IPS DF 19.7 (cell line): ENCODE results near the gene GRIP2.

Experiments used
- DNase-seq: peaks from one replicate; pipeline ENCODE4 v3.0.0-alpha.2; 2013; ENCODE audit warnings: low read depth, low spot score

Gene GRIP2

DNA sequence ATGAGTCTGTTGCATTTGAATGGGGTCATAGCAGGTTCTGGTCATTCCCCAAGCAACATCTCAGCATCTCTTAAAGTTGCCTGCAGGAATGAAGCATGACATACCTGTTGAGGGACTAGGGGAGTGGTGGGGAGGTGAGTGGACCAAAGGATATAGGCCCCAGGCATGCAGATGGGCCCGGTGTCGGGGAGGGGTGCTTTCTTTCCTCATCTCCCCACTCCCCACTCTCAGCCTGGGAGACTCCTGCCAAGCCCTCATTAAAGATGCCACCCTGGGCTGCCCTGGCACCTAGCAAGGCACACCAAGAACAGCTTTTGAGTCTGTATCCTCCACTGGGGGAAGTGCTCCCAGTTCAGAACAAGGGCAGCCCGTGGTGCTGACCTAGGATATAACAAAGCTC, 54.2 kb downstream of the GRIP2 start:
- no peak for DNase-seq

DNA sequence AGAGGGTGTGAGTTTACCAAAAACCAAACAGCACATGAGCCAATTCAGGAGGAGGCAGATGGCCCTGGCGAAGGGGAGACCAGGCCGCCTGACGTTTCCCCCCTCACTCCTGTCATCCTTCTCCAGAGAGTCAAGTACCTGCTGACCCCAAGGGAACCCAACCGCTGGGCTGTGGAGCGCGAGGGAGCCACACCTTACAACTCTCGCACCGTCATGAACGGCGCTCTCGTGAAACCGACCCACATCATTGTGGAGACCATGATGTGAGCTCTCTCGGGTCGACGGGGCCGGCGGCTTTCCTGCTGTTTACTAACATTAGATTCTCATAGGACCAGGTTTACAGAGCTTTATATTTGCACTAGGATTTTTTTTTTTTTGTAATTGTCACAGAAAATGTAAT, 55.4 kb downstream of the GRIP2 start:
- DNase-seq: no peak

DNA sequence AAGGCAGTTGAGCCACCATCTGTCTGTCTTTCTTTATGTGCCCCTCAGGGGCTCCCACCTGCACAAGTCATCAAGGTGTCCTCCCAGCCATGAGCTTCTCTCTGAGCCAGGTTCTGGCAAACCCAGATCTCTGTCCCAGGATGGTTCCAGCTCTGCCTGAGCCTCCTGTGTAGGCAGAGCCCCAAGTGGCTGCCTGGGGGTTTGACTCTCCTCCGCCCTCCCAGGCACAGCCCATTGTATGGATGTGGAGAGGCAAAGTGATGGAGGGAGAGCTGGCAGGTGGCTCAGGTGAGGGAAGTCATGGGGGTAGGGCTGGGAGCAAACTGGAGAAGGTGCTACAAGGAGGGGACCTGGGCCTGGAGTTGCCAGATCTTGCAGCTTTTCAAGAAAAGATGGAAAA, 56.9 kb downstream of the GRIP2 start:
- no peak for DNase-seq

DNA sequence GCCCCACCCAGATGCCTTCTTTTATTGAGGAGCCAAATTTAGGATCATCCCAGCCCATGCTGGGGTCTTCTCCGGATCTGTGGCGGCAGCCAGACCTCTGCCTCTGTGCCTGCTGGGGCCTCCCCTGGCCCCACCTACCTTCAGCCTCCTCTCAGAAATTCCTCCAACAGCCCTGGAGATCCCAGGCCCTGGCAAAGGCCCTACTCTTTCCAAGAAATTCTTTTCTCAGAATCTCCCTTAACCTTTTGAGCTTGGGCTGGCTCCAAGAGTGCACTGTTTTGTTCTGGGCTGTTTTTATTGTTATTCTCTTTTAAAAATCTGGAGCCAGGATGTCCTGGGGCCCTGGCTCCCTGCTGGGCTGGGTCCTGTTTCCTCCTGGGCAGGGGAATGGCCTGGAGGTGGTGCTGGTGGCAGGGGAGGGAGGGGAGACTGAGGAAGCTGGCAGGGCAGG, 57.8 kb downstream of the GRIP2 start:
- DNase-seq: no peak

DNA sequence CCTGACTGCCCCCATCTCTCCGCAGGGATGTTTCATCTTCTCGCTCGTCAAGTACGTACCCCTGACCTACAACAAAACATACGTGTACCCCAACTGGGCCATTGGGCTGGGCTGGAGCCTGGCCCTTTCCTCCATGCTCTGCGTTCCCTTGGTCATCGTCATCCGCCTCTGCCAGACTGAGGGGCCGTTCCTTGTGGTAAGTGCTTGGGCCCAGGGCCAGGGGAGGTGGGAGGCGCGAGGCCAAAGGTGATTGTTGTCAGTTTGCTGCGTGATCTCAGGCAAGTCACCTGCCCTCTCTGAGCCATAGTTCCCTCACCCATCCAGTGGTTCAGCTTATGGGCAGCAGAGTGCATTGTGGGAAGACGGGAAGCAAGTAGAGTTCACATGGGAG, 58.5 kb downstream of the GRIP2 start:
- no peak for DNase-seq

DNA sequence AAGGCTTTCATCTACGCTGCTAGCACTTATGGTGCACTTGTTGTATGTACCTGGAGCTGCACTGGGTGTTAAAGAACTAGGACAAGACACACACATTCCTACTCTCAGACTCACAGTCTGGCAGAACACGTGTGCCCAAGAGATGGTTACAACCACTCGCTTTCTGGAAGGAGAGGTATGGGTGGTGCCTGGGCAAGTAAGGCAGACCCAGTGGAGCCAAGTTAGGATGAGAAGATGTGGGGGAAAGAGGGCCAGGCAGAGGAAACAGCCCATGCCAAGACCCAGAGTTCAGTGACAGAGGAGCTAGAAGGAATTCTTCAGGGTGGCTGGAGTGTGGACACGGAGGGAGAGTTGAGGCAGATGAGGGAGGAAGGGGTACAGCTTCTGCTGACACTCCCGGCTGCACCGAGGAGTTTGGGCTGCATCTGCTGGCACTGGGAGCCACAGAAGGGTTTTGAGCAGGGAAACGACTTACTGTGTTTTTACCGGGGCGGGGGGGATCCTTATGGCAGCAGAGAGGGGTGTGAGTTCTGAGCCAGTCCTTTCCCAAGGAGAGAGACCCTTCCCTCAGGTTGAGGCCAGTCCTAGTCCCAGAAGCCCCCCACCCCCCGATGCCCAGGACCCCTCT, 59.0 kb downstream of the GRIP2 start:
- no peak for DNase-seq

DNA sequence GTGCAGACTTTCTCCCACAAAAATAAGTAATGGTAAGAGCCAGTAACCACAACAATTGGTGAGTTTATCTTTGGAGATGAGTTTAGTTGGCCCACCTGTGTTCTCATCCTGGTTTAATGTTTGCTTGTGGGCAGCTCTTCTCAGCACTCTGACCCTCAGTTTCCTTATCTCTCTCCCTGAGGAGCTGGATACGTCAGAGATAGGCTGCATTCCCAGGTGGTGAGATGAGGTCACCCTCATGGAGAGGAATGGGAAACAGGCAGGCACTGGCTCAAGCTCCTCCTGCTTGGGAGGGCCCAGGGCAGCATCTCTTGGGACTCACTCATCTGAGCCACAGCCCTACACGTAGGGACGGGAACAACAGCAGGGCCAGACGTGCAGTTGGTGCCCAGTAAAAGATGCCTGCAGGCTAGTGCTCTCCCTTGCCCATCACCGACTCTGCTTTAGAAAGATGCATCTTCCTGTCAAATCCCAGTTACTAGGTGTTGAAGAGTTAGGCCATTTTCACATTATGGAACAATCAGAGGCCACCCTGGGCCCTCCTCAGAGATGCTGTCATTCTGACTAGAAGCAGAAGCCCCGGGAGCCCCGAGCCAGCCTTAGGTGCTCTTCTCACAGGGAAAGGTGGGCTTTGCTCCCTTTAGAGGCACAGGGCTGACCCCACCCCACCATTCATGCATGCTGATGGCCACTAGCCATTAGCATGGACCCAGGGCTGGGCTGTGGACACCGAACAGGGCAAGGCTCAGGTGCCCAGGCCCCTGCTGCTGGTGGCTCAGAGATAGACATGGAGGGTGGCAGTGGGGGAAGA, 59.7 kb downstream of the GRIP2 start:
- DNase-seq: no peak

DNA sequence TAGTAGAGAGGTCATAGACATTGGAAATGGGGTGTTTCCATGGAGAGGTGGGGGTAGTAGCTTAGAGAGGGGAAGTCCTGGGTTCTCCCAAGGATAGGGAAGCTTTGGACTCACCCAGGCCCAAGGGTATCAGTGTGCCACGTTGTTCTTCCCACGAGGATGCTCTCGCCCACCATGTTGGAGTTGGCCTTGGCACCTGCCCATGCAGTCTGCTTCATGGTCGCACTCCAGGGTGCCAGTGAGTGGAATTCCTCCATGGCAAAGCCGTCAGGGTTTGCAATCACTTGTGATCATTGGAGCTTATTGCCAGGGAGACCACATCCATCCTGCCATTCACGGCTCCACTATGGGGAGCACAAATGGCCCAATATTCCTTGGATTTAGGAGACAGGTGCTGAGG, 60.6 kb downstream of the GRIP2 start:
- DNase-seq: no peak

DNA sequence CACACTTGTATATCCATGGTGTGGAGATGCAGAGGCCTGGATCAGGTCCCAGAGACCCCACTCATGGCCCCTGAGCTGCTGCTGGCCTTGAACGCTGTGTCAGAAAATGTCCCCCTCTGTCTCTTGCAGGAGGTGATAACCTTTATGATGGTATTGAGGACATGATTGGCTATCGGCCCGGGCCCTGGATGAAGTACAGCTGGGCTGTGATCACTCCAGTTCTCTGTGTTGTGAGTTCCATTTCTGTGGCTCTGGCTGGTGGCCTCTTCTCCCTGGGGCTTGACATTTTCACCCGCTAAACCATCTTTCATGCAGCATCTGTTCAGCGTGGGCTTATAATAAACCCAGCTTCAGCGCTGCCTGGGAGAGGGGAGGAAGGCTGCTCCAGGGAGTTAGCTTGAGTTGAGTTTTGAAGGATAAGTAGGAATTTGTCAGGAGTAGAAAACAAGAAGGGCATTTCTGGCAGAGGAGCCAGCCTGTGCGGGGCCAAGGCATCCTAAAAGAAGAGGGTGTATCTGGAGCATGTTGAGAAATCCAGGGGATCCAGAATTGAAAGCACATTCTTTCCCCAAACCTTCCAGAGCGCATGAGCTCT, 61.1 kb downstream of the GRIP2 start:
- no peak for DNase-seq

DNA sequence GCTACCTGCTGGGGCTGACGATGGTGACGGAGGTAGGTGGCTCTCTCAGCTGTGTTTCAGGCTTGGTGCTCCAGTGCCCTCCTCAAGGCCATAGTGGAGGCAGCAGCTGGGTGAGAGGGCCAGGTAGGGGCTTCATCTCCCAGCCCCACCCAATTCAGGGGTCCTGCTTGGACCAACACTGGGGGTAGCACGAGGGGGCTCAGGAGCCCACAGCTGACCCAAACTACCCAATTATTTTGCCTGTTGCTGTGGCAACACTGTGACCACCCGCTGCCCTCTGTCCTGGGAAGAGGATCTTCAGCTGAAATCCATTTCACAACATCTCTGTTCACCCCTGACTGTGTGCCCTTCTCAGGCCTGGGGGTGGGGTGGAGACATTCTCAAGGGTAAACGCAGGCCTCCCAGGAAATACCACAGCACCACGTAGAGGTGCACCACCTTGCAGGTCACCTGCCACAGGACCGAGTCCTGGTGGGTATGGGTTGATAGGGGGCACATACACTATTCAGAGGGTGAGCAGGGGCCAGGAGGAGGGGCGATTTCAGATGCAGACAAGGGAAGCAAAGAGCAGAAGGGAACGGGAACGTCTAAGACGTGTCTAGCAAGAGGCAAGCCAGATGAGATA, 62.7 kb downstream of the GRIP2 start:
- DNase-seq: no peak

DNA sequence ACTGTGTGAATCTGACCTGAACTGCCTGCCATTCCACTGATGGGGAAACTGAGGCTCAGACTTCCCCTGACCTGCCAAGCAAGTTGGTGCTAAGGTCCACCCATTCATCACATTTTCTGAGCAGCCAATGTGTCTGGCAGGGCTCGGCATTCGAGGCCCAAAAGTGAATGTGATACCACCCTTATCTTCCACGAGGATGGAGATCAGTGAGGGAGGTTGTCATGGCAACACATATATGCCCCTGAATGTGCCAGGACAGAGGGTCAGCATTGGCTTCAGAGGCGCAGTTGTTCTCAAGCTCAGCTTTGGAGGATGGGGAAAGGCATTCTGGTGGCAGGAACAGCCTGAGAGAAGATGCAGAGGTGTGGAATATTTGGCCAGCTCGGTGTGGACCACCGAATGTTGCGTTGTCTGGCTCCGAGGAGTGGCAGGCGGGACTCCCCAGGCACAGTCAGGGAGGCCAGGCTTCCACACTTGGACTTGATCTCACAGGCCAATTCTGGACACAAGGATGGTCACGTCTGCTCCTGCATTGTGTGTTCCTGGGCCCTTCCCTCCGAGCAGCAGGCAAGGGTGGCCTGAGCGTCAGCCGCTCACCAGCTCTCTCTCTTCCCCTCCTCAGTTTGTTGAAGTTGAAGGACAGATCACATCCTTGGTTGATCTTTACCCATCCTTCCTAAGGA, 63.4 kb downstream of the GRIP2 start:
- DNase-seq: no peak

DNA sequence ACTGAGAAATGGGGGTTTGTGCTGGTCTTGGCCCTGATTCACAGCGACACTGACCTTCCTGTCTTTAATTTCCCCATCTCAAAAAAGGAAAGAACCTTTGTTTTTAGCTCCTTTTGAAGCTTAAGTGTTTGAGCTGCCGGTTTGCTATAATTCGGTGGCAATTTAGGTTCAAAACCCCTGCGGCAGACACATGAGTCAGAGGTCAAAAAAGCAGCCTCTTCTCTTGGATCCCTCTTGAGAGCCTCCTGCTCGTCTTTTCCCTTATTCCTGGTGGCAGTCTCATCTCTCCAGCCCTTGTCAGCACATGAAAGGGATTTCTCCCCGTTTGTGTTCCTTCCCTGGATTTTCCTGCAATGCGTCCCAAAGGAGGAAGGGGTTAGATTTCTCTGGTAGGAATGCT, 64.5 kb downstream of the GRIP2 start:
- DNase-seq: no peak

DNA sequence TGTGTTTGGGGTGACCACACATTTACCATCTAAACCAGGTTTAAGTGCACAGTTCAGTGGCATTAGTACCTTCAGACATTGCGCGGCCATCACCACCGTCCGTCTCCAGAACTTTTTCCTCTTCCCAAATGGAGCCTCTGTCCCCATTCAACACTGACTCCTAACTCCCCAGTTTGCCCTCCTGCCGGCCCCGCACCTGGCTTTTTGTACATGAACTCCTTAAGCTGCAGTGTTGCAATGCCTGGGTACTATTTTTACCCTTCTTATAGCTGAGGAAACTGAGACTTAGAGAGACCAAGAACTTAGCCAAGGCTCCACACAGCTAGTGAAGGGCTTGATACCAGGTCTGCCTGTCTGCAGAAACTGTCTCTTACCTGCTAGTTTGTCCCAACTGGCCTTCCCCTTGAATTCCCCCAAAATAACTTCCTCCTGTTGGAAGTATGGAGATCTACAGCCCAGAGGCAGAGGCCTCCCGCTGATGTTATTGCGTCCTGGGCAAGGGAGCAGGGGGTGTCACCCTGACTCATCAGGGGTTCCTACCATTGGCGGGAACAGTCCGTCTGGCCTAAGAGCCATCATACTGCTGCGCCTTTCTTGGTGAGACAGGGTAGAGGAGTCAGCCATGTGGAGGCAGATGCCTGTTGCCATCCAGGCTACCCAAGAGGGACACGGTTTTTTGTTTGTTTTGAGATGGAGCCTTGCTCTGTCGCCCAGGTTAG, 65.6 kb downstream of the GRIP2 start:
- DNase-seq: no peak

DNA sequence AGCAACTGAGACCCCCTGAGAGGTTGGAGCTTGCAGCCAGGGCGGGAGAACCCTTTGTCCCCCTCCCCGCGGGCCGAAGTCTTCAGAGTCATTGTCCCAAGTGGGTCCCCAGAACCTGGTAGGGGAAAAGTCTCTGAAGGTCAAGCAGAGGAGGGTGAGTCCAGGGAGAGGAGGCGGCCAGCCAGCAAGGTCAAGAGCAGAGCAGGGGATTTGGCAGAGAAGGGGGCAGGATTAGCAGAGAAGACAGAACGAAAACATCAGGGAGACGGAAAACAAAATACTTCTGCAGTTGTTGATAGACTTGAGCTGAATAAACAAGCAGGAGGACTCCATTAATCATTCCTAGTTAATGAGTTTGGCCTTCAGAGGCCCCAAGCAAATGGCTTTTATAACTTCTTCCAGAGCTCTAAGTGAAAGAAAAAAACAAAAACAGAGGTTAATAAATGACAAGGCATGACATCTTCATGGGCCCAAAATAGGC, 66.7 kb downstream of the GRIP2 start:
- DNase-seq: no peak

DNA sequence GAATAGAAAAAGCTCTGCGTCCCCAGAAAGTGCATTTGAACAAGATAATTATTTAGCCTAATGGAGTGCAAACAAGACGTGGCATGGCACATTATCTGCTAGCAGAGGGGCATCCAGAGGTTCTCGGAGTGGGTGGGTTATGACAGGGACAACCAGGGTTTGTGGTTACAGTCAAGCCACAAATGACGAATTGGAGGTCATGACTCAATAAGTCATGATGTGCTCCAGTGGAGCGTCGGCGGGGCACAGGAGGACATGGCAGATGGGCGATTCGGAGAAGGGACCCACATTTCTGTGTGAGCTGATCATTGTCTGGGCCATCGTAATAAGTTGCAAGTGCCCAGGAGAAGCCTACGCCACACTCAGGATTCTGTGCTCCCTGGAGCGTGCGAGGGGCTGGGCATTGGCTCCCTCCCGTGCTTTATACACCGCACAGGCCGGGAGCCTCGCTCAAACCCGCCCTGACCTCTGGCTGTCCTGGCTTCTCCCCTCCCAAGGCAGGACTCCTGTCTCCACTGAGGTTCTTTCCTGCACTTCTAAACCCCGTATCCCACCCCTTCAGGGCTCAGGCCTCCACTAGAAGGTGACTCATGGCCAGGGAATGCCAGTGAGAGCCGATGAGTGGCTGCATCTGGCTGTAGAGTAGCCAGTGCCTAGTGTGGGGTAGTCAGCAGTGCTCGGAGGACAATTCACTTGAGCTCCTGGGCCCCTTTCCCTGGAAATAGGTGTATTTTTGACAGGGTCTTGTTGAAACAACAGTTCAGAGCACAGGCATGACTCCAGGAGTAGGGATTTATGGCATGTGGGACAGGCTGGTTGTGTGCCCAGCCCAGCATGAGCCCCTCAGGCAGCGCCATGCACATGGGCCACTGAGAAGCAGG, 67.4 kb downstream of the GRIP2 start:
- no peak for DNase-seq

DNA sequence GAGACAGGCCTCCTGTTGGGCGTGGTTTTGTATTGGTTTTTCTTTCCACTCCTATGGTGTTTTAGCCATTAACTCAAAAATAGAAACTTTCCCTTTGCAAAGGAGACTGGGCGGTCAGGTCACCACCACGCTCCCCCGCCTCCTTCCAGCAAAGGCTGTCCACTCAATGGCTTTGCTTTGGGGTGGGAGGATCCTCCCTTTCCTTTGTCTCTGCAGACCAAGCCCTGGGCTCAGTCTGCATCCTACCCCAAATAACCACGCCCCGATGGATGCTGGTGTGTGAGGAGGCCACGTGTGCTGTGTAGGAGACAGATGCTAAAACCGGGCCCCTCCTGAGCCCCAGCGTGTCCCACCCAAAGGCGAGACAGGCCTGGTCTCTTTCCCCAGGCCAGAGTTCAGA, 68.5 kb downstream of the GRIP2 start:
- no peak for DNase-seq

DNA sequence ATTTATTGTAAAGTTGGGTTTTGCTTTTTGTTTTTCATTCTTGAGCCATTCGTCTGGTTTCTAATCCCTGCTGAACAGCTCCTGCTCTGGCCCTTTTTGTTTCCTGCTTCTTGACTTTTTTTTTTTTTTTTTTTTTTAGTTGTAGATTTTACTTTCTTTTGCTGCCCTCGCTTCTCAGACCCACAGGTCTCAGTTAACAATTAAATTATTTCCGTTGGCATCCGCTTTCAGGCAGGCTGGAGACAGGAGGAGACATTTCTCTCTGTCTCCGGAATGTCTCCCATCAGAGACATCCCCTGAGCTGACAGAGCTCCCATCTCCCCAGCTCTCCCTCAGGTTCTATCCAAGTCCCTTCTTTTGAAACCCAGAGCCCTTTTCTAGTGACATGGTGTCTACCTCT, 69.1 kb downstream of the GRIP2 start:
- no peak for DNase-seq

DNA sequence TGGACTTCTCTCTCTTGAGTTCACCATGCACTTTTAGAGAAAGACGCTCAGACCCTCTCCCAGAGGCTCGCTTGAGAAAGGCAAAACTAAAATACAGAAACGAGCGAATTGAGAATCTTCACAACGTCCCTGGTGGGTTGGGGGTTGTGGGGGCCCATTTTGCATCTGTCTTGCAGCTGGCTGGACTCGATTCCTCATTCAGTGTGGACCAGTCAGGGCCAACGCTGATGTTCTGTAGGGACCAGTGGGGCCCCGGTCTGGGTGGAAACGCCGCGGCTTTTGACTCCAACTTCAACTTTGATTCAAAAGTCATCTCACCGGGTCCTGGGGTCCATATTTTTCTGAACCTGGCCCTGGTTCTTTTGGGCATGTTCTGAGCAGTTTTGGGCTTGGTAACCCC, 69.7 kb downstream of the GRIP2 start:
- DNase-seq: no peak

DNA sequence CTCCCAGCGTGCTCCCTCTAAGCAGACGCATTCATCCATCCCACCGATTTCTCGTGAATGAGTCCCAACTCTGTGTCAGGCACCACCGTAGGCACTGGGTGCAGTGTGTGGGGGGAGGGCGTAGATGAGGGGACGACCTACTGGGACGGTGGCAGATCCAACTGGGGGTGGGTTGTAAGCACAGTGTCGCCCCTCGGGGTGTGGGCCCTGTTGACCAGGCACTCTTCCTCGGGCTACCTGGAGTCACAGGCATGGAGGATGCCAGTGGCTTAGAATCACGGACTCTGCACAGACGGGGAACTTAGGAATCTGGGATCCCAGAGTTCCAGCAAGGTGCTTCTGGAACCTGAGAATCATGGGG, 71.5 kb downstream of the GRIP2 start:
- no peak for DNase-seq
